OCI-M1 (cell line): ENCODE measurements around the gene SPTBN2.
A peak's percentile ranks its signal among the peaks of the same experiment; 100 is the strongest.
"Not testable (repeated sequence)": the region's sequence is repeated elsewhere in the genome, so short reads cannot be mapped to it uniquely, and the experiment has no call there.

Experiments
- DNase-seq: peaks from one replicate; lab custom pipeline; 2025; lab: John Stamatoyannopoulos, UW

The SPTBN2 gene

GRCh38 chr11:66684635-66685034 lies 44.4 kb downstream of the SPTBN2 start:
- no peak for DNase-seq

- no peak for DNase-seq
Measured at GRCh38 chr11:66683877-66684276, 45.1 kb downstream of the SPTBN2 start.

GRCh38 chr11:66680966-66681645 lies 47.9 kb downstream of the SPTBN2 start:
- no peak for DNase-seq

- peak; percentile 96 for DNase-seq
Measured at GRCh38 chr11:66677599-66678375, 51.2 kb downstream of the SPTBN2 start, which contains the start of gene RBM4B. Gene RBM4B, minus strand, starts transcription at chr11:66677887. Its CDS starts 808 bp downstream, at chr11:66677079.

- no peak for DNase-seq
Measured at GRCh38 chr11:66676931-66677598, 52.0 kb downstream of the SPTBN2 start.

- DNase-seq: no peak
Measured at GRCh38 chr11:66676282-66676919, 52.6 kb downstream of the SPTBN2 start.

GRCh38 chr11:66674964-66675602 lies 53.9 kb downstream of the SPTBN2 start:
- no peak for DNase-seq

GRCh38 chr11:66670816-66671215 lies 58.2 kb downstream of the SPTBN2 start:
- no peak for DNase-seq

GRCh38 chr11:66665369-66665768 lies 63.6 kb downstream of the SPTBN2 start:
- no peak for DNase-seq

- DNase-seq: no peak
Measured at GRCh38 chr11:66663741-66664296, 65.2 kb downstream of the SPTBN2 start.

GRCh38 chr11:66659763-66660162 lies 69.3 kb downstream of the SPTBN2 start:
- peak; percentile 90 for DNase-seq

GRCh38 chr11:66653123-66653522 lies 75.9 kb downstream of the SPTBN2 start:
- DNase-seq: no peak

GRCh38 chr11:66652651-66653050 lies 76.4 kb downstream of the SPTBN2 start:
- DNase-seq: no peak

GRCh38 chr11:66651016-66651415 lies 78.0 kb downstream of the SPTBN2 start:
- DNase-seq: no peak

- DNase-seq: no peak
Measured at GRCh38 chr11:66649903-66650302, 79.1 kb downstream of the SPTBN2 start.

GRCh38 chr11:66646828-66647227 lies 82.2 kb downstream of the SPTBN2 start:
- DNase-seq: no peak

- DNase-seq: no peak
Measured at GRCh38 chr11:66643745-66644437, 85.1 kb downstream of the SPTBN2 start.

- DNase-seq: no peak
Measured at GRCh38 chr11:66641834-66642233, 87.2 kb downstream of the SPTBN2 start.

GRCh38 chr11:66639814-66640340 lies 89.1 kb downstream of the SPTBN2 start:
- not testable (repeated sequence) for DNase-seq

GRCh38 chr11:66639066-66639813 lies 89.8 kb downstream of the SPTBN2 start:
- peak; percentile 51 for DNase-seq
